Measurements from ENCODE around the gene MICAL3.
A peak's percentile ranks its signal among the peaks of the same experiment; 100 is the strongest.

The MICAL3 gene

GRCh38 chr22:17906978-17907747, 117.2 kb downstream of the MICAL3 start:
- no peak for DNase-seq

GRCh38 chr22:17905445-17905844, 118.9 kb downstream of the MICAL3 start:
- DNase-seq: no peak

GRCh38 chr22:17903564-17904295, 120.6 kb downstream of the MICAL3 start:
- DNase-seq: no peak

- no peak for DNase-seq
These were observed 121.4 kb downstream of the MICAL3 start for GRCh38 chr22:17902960-17903359.

- DNase-seq: no peak
These were observed 126.0 kb downstream of the MICAL3 start for GRCh38 chr22:17898375-17898774.

- no peak for DNase-seq
These were observed 126.5 kb downstream of the MICAL3 start for GRCh38 chr22:17897858-17898257.

GRCh38 chr22:17897426-17897825, 126.9 kb downstream of the MICAL3 start:
- DNase-seq: no peak

- DNase-seq: peak; percentile 44
These were observed 127.8 kb downstream of the MICAL3 start for GRCh38 chr22:17896586-17896985.

GRCh38 chr22:17893900-17894535, 130.3 kb downstream of the MICAL3 start:
- DNase-seq: no peak

GRCh38 chr22:17892376-17892775, 132.0 kb downstream of the MICAL3 start:
- no peak for DNase-seq

GRCh38 chr22:17891481-17892167, 132.7 kb downstream of the MICAL3 start:
- peak; percentile 5 for DNase-seq

GRCh38 chr22:17890892-17891291, 133.5 kb downstream of the MICAL3 start:
- DNase-seq: no peak

- DNase-seq: no peak
These were observed 134.1 kb downstream of the MICAL3 start for GRCh38 chr22:17890245-17890671.

- no peak for DNase-seq
These were observed 135.5 kb downstream of the MICAL3 start for GRCh38 chr22:17888855-17889254.

GRCh38 chr22:17888439-17888838, 135.9 kb downstream of the MICAL3 start:
- no peak for DNase-seq

GRCh38 chr22:17884893-17885292, 139.5 kb downstream of the MICAL3 start:
- no peak for DNase-seq

- DNase-seq: no peak
These were observed 140.3 kb downstream of the MICAL3 start for GRCh38 chr22:17884084-17884483.

- DNase-seq: no peak
These were observed 141.0 kb downstream of the MICAL3 start for GRCh38 chr22:17883356-17883755.

- DNase-seq: no peak
These were observed 141.6 kb downstream of the MICAL3 start for GRCh38 chr22:17882727-17883126.

- no peak for DNase-seq
These were observed 142.2 kb downstream of the MICAL3 start for GRCh38 chr22:17882162-17882561.

- DNase-seq: no peak
These were observed 143.0 kb downstream of the MICAL3 start for GRCh38 chr22:17881366-17881765.

GRCh38 chr22:17880468-17880867, 143.9 kb downstream of the MICAL3 start:
- no peak for DNase-seq

- no peak for DNase-seq
These were observed 144.3 kb downstream of the MICAL3 start for GRCh38 chr22:17880020-17880419.
